ENCODE measurements around the gene TBX10. TPM values are rescaled to one million over a fixed set of nuclear protein-coding genes. Genes with fewer than 3 reads are reported as not detected.
"Not testable (repeated sequence)": the region's sequence is repeated elsewhere in the genome, so short reads cannot be mapped to it uniquely, and the experiment has no call there.

The TBX10 gene
- total RNA-seq, 1 donor from 2014 or later = 0.14 TPM

GRCh38 chr11:67622905-67623304 is 16.7 kb downstream of the TBX10 start:
- peak overlapping the region; percentile 52 for H3K27ac ChIP-seq (replicated peaks)

GRCh38 chr11:67621928-67622327 is 17.6 kb downstream of the TBX10 start:
- H3K27ac ChIP-seq (replicated peaks); H3K27me3 ChIP-seq (ENCODE audit: low read depth); intact Hi-C loops (cut with micrococcal nuclease); H3K4me3 ChIP-seq; H3K9me3 ChIP-seq (replicated peaks); H3K36me3 ChIP-seq; H3K4me1 ChIP-seq; DNase-seq: not testable (repeated sequence)

More at GRCh38 chr11:67622905-67623304, 16.7 kb downstream of the TBX10 start:
- H3K9me3 ChIP-seq (replicated peaks); intact Hi-C loops (cut with micrococcal nuclease); H3K27me3 ChIP-seq (ENCODE audit: low read depth); H3K4me3 ChIP-seq; H3K36me3 ChIP-seq; DNase-seq; H3K4me1 ChIP-seq: not testable (repeated sequence)

DNA sequence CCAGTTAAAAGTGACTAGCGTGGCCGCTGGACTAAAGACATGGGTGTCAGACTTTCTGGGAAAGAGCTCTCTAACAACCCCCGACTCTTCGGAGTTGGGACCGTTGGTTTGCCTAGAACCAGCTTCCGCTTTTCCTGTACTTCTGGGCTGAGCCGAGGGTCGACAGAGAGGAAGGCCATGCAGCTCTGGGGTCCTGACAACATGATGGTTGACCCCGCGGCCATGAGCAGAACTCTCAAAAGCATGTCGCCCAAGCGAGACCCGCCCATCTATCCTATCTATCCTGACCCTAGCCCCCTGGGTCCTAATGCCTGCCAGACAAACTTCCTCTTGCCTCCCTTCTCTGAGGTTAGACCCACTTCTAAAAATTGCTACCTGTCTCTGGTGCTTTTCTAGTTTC is 18.9 kb downstream of the TBX10 start:
- H3K4me3 ChIP-seq; H3K27ac ChIP-seq (replicated peaks); intact Hi-C loops (cut with micrococcal nuclease); H3K27me3 ChIP-seq (ENCODE audit: low read depth); DNase-seq; H3K9me3 ChIP-seq (replicated peaks); H3K36me3 ChIP-seq: not testable (repeated sequence)
- H3K4me1 ChIP-seq = peaks cover 21% of the 10 kb centered on the region

- Histone ChIP-seq H3K4me1 (peaks cover 27% of the 10 kb centered on the region), H3K27me3 (ENCODE audit: low read depth) (peaks cover 15% of the 10 kb centered on the region)
- H3K27ac ChIP-seq (replicated peaks); H3K4me3 ChIP-seq; H3K9me3 ChIP-seq (replicated peaks); DNase-seq; H3K36me3 ChIP-seq; intact Hi-C loops (cut with micrococcal nuclease): not testable (repeated sequence)
These were observed 19.6 kb downstream of the TBX10 start for GRCh38 chr11:67619683-67620618.

GRCh38 chr11:67618901-67619659 is 20.5 kb downstream of the TBX10 start:
- peaks cover 36% of the 10 kb centered on the region for H3K4me1 ChIP-seq
- H3K36me3 ChIP-seq; H3K9me3 ChIP-seq (replicated peaks); intact Hi-C loops (cut with micrococcal nuclease); H3K27ac ChIP-seq (replicated peaks); DNase-seq; H3K4me3 ChIP-seq: not testable (repeated sequence)
- peaks cover 19% of the 10 kb centered on the region for H3K27me3 ChIP-seq (ENCODE audit: low read depth)

GRCh38 chr11:67617243-67617953 is 22.2 kb downstream of the TBX10 start:
- Histone ChIP-seq H3K4me1 (peaks cover 42% of the 10 kb centered on the region), H3K27me3 (ENCODE audit: low read depth) (peaks cover 19% of the 10 kb centered on the region), H3K36me3 (peaks cover 9% of the 10 kb centered on the region), H3K9me3 (replicated peaks) (no peaks in the 10 kb centered on the region), H3K27ac (replicated peaks) (peak overlapping the region; percentile 72), H3K4me3 (no peak overlapping the region)
- TF ChIP-seq, protein P1, sequence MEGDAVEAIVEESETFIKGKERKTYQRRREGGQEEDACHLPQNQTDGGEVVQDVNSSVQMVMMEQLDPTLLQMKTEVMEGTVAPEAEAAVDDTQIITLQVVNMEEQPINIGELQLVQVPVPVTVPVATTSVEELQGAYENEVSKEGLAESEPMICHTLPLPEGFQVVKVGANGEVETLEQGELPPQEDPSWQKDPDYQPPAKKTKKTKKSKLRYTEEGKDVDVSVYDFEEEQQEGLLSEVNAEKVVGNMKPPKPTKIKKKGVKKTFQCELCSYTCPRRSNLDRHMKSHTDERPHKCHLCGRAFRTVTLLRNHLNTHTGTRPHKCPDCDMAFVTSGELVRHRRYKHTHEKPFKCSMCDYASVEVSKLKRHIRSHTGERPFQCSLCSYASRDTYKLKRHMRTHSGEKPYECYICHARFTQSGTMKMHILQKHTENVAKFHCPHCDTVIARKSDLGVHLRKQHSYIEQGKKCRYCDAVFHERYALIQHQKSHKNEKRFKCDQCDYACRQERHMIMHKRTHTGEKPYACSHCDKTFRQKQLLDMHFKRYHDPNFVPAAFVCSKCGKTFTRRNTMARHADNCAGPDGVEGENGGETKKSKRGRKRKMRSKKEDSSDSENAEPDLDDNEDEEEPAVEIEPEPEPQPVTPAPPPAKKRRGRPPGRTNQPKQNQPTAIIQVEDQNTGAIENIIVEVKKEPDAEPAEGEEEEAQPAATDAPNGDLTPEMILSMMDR (IDR thresholded peaks at IDR 0.05; ENCODE audit: borderline replicate concordance) = no peak
- intact Hi-C loops (cut with micrococcal nuclease) = no loop called here
- no peak for DNase-seq

- TF ChIP-seq, protein P1 (IDR thresholded peaks at IDR 0.05; ENCODE audit: borderline replicate concordance) = no peak
- H3K27me3 ChIP-seq (ENCODE audit: low read depth) = peaks cover 19% of the 10 kb centered on the region
- peaks cover 16% of the 10 kb centered on the region for H3K36me3 ChIP-seq
- H3K4me1 ChIP-seq = peaks cover 42% of the 10 kb centered on the region
- no peak for DNase-seq
- no peak overlapping the region for H3K4me3 ChIP-seq
- intact Hi-C loops (cut with micrococcal nuclease) = no loop called here
- no peaks in the 10 kb centered on the region for H3K9me3 ChIP-seq (replicated peaks)
- peak overlapping the region; percentile 72 for H3K27ac ChIP-seq (replicated peaks)
These were observed 22.9 kb downstream of the TBX10 start for GRCh38 chr11:67616431-67617242.

Measured in left ventricle myocardium inferior (tissue), 1 donor.